Measurements from ENCODE around the gene NLRP6.
"Not testable (repeated sequence)": the region's sequence is repeated elsewhere in the genome, so short reads cannot be mapped to it uniquely, and the experiment has no call there.

NLRP6 gene

GRCh38 chr11:306645-307371 is 28.6 kb downstream of the NLRP6 start:
- no peak for DNase-seq

GRCh38 chr11:307766-308708 is 29.8 kb downstream of the NLRP6 start, which contains the start of gene IFITM2:
Gene IFITM2, plus strand, starts transcription at chr11:307816. Its CDS starts 377 bp downstream, at chr11:308193.
- DNase-seq, result peak in 3 of 56 donors; percentile 11 to 12 (median 12)

GRCh38 chr11:308740-309665 is 30.8 kb downstream of the NLRP6 start:
- DNase-seq, result not testable (repeated sequence)

- DNase-seq, result not testable (repeated sequence)
Observed at GRCh38 chr11:309979-310572, 31.9 kb downstream of the NLRP6 start.

- DNase-seq, result not testable (repeated sequence)
Observed at GRCh38 chr11:311013-311748, 33.0 kb downstream of the NLRP6 start.

DNA sequence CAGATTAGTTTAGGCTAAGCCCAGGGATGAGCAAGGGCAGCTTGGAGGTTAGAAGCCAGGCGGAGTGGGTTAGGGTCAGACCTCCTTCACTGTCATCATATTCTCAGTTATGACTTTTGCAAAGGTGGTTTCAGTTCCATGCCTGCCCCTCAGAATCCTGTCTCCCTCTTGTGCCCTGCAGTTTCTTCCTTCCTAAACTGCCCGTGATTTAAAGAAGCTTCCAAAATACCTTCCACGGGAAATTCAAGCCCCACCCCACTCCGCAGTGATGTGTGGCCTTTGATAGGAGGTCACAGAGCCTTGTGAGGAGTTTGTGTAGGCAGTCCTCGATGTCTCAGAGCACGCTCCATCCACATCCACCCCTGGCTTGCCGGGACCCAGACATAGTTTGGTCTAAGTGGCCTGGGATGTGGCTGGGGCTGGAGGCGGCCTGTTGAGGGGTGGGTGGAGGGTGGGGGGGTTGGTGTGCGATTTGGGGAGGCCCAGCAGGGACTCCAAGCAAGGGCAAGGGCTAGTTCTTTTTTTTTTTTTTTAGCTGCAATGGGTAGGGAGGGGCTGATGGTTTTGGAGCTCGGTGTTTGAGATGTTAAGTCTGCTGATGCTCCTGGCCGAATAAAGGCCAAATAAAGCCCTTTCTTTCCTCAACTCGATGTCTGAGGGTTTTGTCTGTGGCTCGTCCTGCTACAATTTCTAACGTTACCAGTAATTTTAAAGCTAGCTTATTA is 34.0 kb downstream of the NLRP6 start:
- no peak for DNase-seq

DNA sequence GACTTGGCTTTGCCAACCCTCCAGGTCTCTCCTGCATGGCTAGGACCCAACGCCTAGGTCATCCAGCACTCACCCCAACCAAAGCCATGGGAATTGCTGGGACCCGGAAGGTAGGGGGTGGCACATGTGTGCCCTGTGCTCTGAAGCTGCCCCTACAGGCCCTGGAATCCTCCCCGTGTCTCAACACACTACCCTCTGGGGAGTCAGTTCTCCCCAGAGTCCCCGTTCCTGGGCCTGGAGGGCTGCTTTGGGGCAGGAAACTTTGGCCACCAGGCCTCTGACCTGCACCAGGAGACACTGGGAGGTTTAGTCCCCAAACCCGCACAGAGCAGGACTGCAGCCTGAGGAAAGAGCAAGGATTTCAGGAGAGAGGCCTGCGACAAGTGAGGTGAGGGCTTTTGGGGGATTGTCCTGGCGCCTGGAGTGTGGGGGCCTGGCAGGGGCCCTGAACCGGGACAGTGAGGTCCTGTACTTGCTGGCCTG is 35.1 kb downstream of the NLRP6 start:
- no peak for DNase-seq

- DNase-seq, result no peak
Observed at GRCh38 chr11:313787-314553, 35.8 kb downstream of the NLRP6 start, which contains the start of gene IFITM1. Gene IFITM1, plus strand, starts transcription at chr11:314040. Its CDS starts 131 bp downstream, at chr11:314171.

DNA sequence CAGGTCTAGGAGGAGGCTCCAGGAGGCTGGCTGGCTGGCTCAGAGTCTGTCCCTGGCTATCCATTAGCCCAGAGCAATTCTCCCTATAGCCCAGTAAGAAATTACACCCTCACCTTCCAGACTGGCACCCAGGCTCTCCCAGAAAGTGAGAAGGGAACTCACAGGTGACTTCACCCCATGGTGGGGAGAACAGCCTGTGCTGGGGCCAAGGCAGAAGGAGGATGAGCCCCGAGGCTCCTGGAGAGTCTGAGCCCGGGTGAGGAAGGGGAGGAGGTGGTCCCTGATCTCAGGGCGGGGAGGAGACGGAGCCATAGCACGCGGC is 36.3 kb downstream of the NLRP6 start:
- not testable (repeated sequence) for DNase-seq

GRCh38 chr11:315051-315481 is 36.9 kb downstream of the NLRP6 start:
- no peak for DNase-seq

GRCh38 chr11:315516-315994 is 37.3 kb downstream of the NLRP6 start:
- no peak for DNase-seq

DNA sequence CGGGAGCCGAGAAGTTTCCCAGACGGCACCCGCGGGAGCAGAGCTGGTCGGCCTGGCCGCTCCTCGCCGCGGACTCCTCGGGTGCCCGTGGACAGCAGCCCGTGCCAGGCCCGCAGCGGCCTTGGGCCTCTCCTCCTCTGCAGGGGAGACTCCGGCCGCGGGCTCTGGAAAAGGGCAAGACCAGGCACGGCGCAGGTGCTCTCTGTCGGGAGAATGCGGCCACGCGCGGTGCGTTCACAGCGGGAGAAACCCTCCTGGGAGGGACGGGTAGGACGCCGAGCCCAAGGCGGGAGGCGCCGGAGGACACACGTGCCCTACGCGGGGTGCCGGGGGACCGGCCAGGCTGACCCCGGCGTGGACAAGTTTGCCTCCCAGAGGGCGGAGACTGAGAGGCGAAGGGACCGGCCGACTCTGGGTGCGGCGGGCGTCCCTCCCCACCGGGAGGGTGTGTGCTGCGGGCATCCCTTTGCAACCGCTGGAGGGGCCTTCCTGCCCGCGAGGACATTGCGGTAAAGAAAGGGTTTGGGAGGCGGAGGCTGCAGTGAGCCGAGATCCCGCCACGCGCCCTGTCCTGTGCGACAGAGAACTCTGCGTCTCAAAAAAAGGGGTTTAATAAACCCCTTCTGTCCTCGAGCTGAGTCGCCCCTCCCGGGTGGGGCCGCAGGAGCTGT is 38.0 kb downstream of the NLRP6 start:
- DNase-seq, result no peak

DNA sequence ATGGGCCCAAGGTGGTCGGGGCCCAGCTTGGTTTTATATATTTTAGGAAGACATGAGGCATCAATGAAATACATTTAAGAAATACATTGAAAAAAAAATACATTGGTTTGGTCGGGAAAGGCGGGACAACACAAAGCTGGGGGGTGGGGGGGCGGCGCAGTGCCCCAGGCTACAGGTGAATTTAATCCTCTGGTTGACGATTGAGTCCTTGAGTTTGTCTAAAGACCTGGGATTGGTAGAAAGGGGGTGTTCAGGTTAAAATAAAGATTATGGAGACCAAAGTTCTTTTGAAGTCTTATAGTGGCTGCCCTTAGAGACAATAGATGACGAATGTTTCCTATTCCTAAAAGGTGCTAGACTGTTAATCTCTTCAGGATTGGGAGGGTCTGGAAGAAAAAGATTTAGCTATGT is 38.7 kb downstream of the NLRP6 start:
- DNase-seq, result no peak

DNA sequence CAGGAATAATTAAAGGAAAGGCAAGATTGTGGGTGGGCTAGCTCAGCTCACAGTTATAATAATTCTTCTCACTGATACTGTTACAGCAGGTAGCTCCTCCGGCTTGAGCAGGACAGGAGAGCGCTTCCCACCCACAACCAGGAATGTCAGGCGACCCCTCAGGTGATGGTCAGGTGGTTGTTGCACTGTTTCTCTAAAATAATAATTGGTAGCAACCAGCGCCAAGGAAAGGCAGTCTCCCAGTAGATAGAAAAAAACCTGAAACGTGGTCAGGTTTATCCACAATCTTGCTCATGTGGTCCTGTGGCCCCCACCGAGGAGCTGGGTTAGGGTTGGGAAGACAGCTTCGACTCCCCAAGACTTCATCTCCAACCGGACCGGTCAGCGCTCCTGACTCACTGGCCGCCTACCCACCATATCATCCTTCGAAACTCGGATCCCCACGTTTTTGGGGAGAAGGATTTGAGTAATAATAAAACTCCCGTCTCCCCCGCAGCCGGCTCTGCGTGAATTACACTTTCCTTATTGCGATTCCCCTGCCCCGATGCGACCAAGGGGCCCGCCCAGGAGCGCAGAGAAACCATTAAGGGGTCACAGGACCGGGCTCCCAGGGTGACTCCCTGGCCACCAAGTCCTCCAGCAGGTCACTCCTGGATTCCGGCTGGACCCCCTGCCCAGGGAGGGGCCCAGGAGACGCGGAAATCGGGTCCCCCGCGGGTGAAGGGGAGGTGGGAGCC is 39.6 kb downstream of the NLRP6 start:
- not testable (repeated sequence) for DNase-seq

- DNase-seq, result not testable (repeated sequence)
Observed at GRCh38 chr11:318405-319120, 40.4 kb downstream of the NLRP6 start.
